Naive thymus-derived CD4-positive, alpha-beta T cell (primary cell): ENCODE data around the gene LRRC4C. TPM values are rescaled to one million over a fixed set of nuclear protein-coding genes. Genes with fewer than 3 reads are reported as not detected.

Source experiments
- ATAC-seq: fragments of 150-1000 bp; cut with Tn5 transposase; 2 replicates; pipeline ENCODE4 v1.10.0; 2021; ENCODE audit warnings: mild to moderate bottlenecking, moderate library complexity
- CTCF ChIA-PET: fragments of 350-600 bp; sonication (Branson Sonifier 250); formaldehyde crosslinking; loops from one replicate; lab custom pipeline; 2021; ENCODE audit warnings: antibody characterized with exemption; lab: Charles Lee
- POLR2A ChIA-PET: fragments of 350-600 bp; sonication (Branson Sonifier 250); formaldehyde crosslinking; loops from one replicate; lab custom pipeline; 2021; ENCODE audit warnings: antibody characterized with exemption, inconsistent platforms; lab: Charles Lee
- DNase-seq, 9 donors: peaks; one replicate each; pipeline versions ENCODE4 v3.0.0 to v3.0.0-alpha.2; 2020 to 2022; ENCODE audit warnings: mixed read lengths in 1 of 9
- H3K27ac ChIP-seq: one replicate; pipeline ENCODE4 v1.7.0; 2013; ENCODE audit warnings: mild to moderate bottlenecking, low read depth, low read length, moderate library complexity
- H3K27me3 ChIP-seq, 2 donors: one replicate each; pipeline ENCODE4 v1.7.0; 2013; ENCODE audit warnings: low read length in 2 of 2, mild to moderate bottlenecking in 2 of 2, moderate library complexity in 2 of 2; ENCODE audit not compliant: control insufficient read depth in 2 of 2, insufficient read depth in 2 of 2
- H3K36me3 ChIP-seq, 3 experiments: 1 replicate in 2 of 3; 2 replicates in 1 of 3; pipeline ENCODE4 v1.7.0; 2013; ENCODE audit warnings: low read length in 3 of 3, mild to moderate bottlenecking in 3 of 3, moderate library complexity in 1 of 3; ENCODE audit not compliant: insufficient read depth in 3 of 3, control insufficient read depth in 2 of 3
- H3K4me1 ChIP-seq, 2 donors: one replicate each; pipeline ENCODE4 v1.7.0; 2013; ENCODE audit warnings: low read length in 2 of 2, mild to moderate bottlenecking in 2 of 2, moderate library complexity in 1 of 2; ENCODE audit not compliant: control insufficient read depth in 2 of 2, insufficient read depth in 2 of 2
- H3K4me3 ChIP-seq: 2 replicates; pipeline ENCODE4 v1.7.0; 2013; ENCODE audit warnings: mild to moderate bottlenecking, low read length
- H3K9me3 ChIP-seq, 3 experiments: 1 replicate in 2 of 3; 2 replicates in 1 of 3; pipeline ENCODE4 v1.7.0; 2013; ENCODE audit warnings: low read length in 3 of 3; ENCODE audit not compliant: control insufficient read depth in 2 of 3
- H3K27ac Mint-ChIP-seq, 9 donors: one replicate each; pipeline ENCODE4 v1.8.0; 2020 to 2022; ENCODE audit warnings: mixed read lengths in 9 of 9, mild to moderate bottlenecking in 8 of 9, moderate library complexity in 5 of 9, inconsistent platforms in 2 of 9
- H3K27me3 Mint-ChIP-seq, 5 donors: one replicate each; pipeline ENCODE4 v1.8.0; 2021 to 2022; ENCODE audit warnings: mixed read lengths in 5 of 5, mild to moderate bottlenecking in 1 of 5
- H3K36me3 Mint-ChIP-seq, 5 donors: one replicate each; pipeline ENCODE4 v1.8.0; 2020 to 2022; ENCODE audit warnings: mixed read lengths in 5 of 5, mild to moderate bottlenecking in 3 of 5, inconsistent platforms in 1 of 5
- H3K4me1 Mint-ChIP-seq, 7 donors: one replicate each; pipeline ENCODE4 v1.8.0; 2020 to 2022; ENCODE audit warnings: mixed read lengths in 7 of 7, mild to moderate bottlenecking in 3 of 7, inconsistent platforms in 1 of 7
- H3K4me3 Mint-ChIP-seq, 10 donors: one replicate each; pipeline ENCODE4 v1.8.0; 2020 to 2022; ENCODE audit warnings: mild to moderate bottlenecking in 10 of 10, mixed read lengths in 10 of 10, moderate library complexity in 6 of 10, inconsistent platforms in 2 of 10
- H3K9me3 Mint-ChIP-seq, 11 donors: one replicate each; pipeline ENCODE4 v1.8.0; 2020 to 2022; ENCODE audit warnings: mixed read lengths in 11 of 11, mild to moderate bottlenecking in 4 of 11, inconsistent platforms in 1 of 11, moderate library complexity in 1 of 11
- intact Hi-C, 2 donors: fragments of 100-400 bp; cut with micrococcal nuclease; formaldehyde crosslinking; loops; one replicate each; pipeline ENCODE4 v1.15.1; 2023
- polyA plus RNA-seq, 2 donors: library from polyadenylated mRNA; unstranded; fragments of 300-500 nt; fragmentation: Illumina TruSeq; gene quantifications; one replicate each; pipeline ENCODE4 v1.2.3, GENCODE V29; 2021
- total RNA-seq, 6 experiments: library from RNA in 5 of 6; stranded (reverse) in 5 of 6; gene quantifications; 1 replicate in 5 of 6; 2 replicates in 1 of 6; pipeline ENCODE4 v1.2.3 and lab custom pipeline; 2021 to 2026

The LRRC4C gene
- not detected for total RNA-seq
- polyA plus RNA-seq, result not detected
- total RNA-seq (lab: John Stamatoyannopoulos, UW), result not detected

GRCh38 chr11:41459465-41460401, at the start of gene LRRC4C:
Gene LRRC4C (minus strand): TSS chr11:41459652.
- ChIA-PET POLR2A (no interaction called here), CTCF (interaction anchor here (1.0 kb wide), 1 partner anchor 11 kb away, joined by 4 read pairs; no protein-coding TSS in a partner anchor)
- Mint-ChIP-seq H3K27me3 (peaks cover 6 to 24% (median 17%) of the 10 kb centered on the region in 5 donors), H3K4me1 (peaks cover 0 to 5% (median 0%) of the 10 kb centered on the region in 7 donors), H3K36me3 (no peaks in the 10 kb centered on the region), H3K9me3 (peaks cover 0 to 19% (median 2%) of the 10 kb centered on the region in 11 donors), H3K4me3 (peak within 1 kb of the TSS in 1 of 10 donors; percentile 30), H3K27ac (no peak within 1 kb of the TSS)
- DNase-seq (no peak), ATAC-seq (no peak)
- Histone ChIP-seq H3K27ac (no peak within 1 kb of the TSS), H3K4me1 (no peaks in the 10 kb centered on the region), H3K4me3 (no peak within 1 kb of the TSS), H3K27me3 (no peaks in the 10 kb centered on the region), H3K9me3 (no peaks in the 10 kb centered on the region), H3K36me3 (no peaks in the 10 kb centered on the region)
- intact Hi-C loops, result no loop called here

- ChIA-PET CTCF (no interaction called here), POLR2A (no interaction called here)
- intact Hi-C loops, result no loop called here
- DNase-seq (no peak), ATAC-seq (no peak)
- Mint-ChIP-seq H3K27me3 (no peaks in the 10 kb centered on the region), H3K4me3 (no peak overlapping the region), H3K27ac (no peak overlapping the region), H3K9me3 (peaks cover 0 to 16% (median 10%) of the 10 kb centered on the region in 11 donors), H3K36me3 (no peaks in the 10 kb centered on the region), H3K4me1 (no peaks in the 10 kb centered on the region)
- Histone ChIP-seq H3K27ac (no peak overlapping the region), H3K4me1 (no peaks in the 10 kb centered on the region), H3K4me3 (no peak overlapping the region), H3K36me3 (no peaks in the 10 kb centered on the region), H3K27me3 (no peaks in the 10 kb centered on the region), H3K9me3 (no peaks in the 10 kb centered on the region)
These were observed 48.7 kb upstream of the LRRC4C start for GRCh38 chr11:41508121-41508520.

GRCh38 chr11:41499429-41499828, 40.0 kb upstream of the LRRC4C start:
- ChIA-PET POLR2A (no interaction called here), CTCF (no interaction called here)
- Histone ChIP-seq H3K27me3 (no peaks in the 10 kb centered on the region), H3K9me3 (no peaks in the 10 kb centered on the region), H3K27ac (no peak overlapping the region), H3K36me3 (no peaks in the 10 kb centered on the region), H3K4me1 (no peaks in the 10 kb centered on the region), H3K4me3 (no peak overlapping the region)
- Mint-ChIP-seq H3K27me3 (no peaks in the 10 kb centered on the region), H3K4me1 (no peaks in the 10 kb centered on the region), H3K27ac (no peak overlapping the region), H3K4me3 (no peak overlapping the region), H3K36me3 (no peaks in the 10 kb centered on the region), H3K9me3 (peaks cover 0 to 18% (median 10%) of the 10 kb centered on the region in 11 donors)
- no peak for ATAC-seq
- no peak for DNase-seq
- intact Hi-C loops, result no loop called here

- intact Hi-C loops, result no loop called here
- H3K9me3 Mint-ChIP-seq, result peaks cover 0 to 18% (median 10%) of the 10 kb centered on the region in 11 donors
- Histone ChIP-seq H3K27me3 (no peaks in the 10 kb centered on the region), H3K36me3 (no peaks in the 10 kb centered on the region), H3K9me3 (no peaks in the 10 kb centered on the region), H3K27ac (no peak overlapping the region), H3K4me1 (no peaks in the 10 kb centered on the region), H3K4me3 (no peak overlapping the region)
- no peaks in the 10 kb centered on the region for H3K27me3 Mint-ChIP-seq
- no peak for ATAC-seq
- ChIA-PET POLR2A (no interaction called here), CTCF (no interaction called here)
- H3K36me3 Mint-ChIP-seq, result no peaks in the 10 kb centered on the region
- DNase-seq, result no peak
- H3K4me1 Mint-ChIP-seq, result no peaks in the 10 kb centered on the region
- no peak overlapping the region for H3K27ac Mint-ChIP-seq
- no peak overlapping the region for H3K4me3 Mint-ChIP-seq
These were observed 39.3 kb upstream of the LRRC4C start for GRCh38 chr11:41498726-41499125.

- H3K27me3 ChIP-seq, result no peaks in the 10 kb centered on the region
- H3K4me3 Mint-ChIP-seq, result no peak overlapping the region
- no peaks in the 10 kb centered on the region for H3K36me3 Mint-ChIP-seq
- no peaks in the 10 kb centered on the region for H3K27me3 Mint-ChIP-seq
- no peak overlapping the region for H3K27ac ChIP-seq
- no peaks in the 10 kb centered on the region for H3K36me3 ChIP-seq
- H3K27ac Mint-ChIP-seq, result no peak overlapping the region
- H3K4me1 Mint-ChIP-seq, result no peaks in the 10 kb centered on the region
- no peaks in the 10 kb centered on the region for H3K9me3 ChIP-seq
- H3K4me1 ChIP-seq, result no peaks in the 10 kb centered on the region
- DNase-seq (no peak), ATAC-seq (no peak)
- POLR2A ChIA-PET, result no interaction called here
- H3K4me3 ChIP-seq, result no peak overlapping the region
- H3K9me3 Mint-ChIP-seq, result peaks cover 0 to 18% (median 8%) of the 10 kb centered on the region in 11 donors
- intact Hi-C loops, result no loop called here
- CTCF ChIA-PET, result no interaction called here
These were observed 38.5 kb upstream of the LRRC4C start for GRCh38 chr11:41497974-41498373.

GRCh38 chr11:41494716-41495115, 35.3 kb upstream of the LRRC4C start:
- H3K9me3 Mint-ChIP-seq, result peaks cover 1 to 19% (median 7%) of the 10 kb centered on the region in 11 donors
- peaks cover 0 to 7% (median 0%) of the 10 kb centered on the region in 5 donors for H3K36me3 Mint-ChIP-seq
- no peak overlapping the region for H3K27ac ChIP-seq
- no peak overlapping the region for H3K4me3 ChIP-seq
- POLR2A ChIA-PET, result no interaction called here
- no peaks in the 10 kb centered on the region for H3K27me3 Mint-ChIP-seq
- no peaks in the 10 kb centered on the region for H3K9me3 ChIP-seq
- no peak overlapping the region for H3K27ac Mint-ChIP-seq
- intact Hi-C loops, result no loop called here
- no peaks in the 10 kb centered on the region for H3K4me1 Mint-ChIP-seq
- H3K27me3 ChIP-seq, result no peaks in the 10 kb centered on the region
- no peak overlapping the region for H3K4me3 Mint-ChIP-seq
- H3K4me1 ChIP-seq, result no peaks in the 10 kb centered on the region
- H3K36me3 ChIP-seq, result no peaks in the 10 kb centered on the region
- no peak for ATAC-seq
- DNase-seq, result no peak
- CTCF ChIA-PET, result no interaction called here
